WTC11 (cell line): ENCODE data around the gene FZD2.

Experiments
- NFYB ChIP-seq: sonication (generic); formaldehyde crosslinking; conservative IDR thresholded peaks from 2 replicates; pipeline ENCODE4 v1.8.0; 2022; ENCODE audit warnings: low read depth, missing genetic modification reagents
- NR3C1 ChIP-seq: sonication (generic); formaldehyde crosslinking; conservative IDR thresholded peaks from 2 replicates; pipeline ENCODE4 v1.8.1; 2023; ENCODE audit warnings: low read depth, mild to moderate bottlenecking, missing genetic modification reagents
- TEAD4 ChIP-seq: sonication (generic); formaldehyde crosslinking; IDR thresholded peaks from 2 replicates; pipeline ENCODE4 v1.8.0; 2022; ENCODE audit warnings: mild to moderate bottlenecking, missing genetic modification reagents
- ZNF263 ChIP-seq: sonication (generic); formaldehyde crosslinking; IDR thresholded peaks from 2 replicates; pipeline ENCODE4 v1.8.1; 2022; ENCODE audit warnings: low read depth, mild to moderate bottlenecking, moderate library complexity, missing genetic modification reagents
- TF ChIP-seq, protein P1 (sequence below): fragments of 200-600 bp; IDR thresholded peaks from 2 replicates; pipeline ENCODE4 v1.8.0; 2022; ENCODE audit warnings: antibody characterized with exemption
- TF ChIP-seq, protein P2 (sequence below): sonication (generic); formaldehyde crosslinking; IDR thresholded peaks from 2 replicates; pipeline ENCODE4 v1.8.1; 2023; ENCODE audit warnings: mild to moderate bottlenecking, missing genetic modification reagents
- TF ChIP-seq, protein P3 (sequence below): sonication (generic); formaldehyde crosslinking; IDR thresholded peaks from 2 replicates; pipeline ENCODE4 v1.8.0; 2023; ENCODE audit warnings: missing genetic modification reagents

DNA sequence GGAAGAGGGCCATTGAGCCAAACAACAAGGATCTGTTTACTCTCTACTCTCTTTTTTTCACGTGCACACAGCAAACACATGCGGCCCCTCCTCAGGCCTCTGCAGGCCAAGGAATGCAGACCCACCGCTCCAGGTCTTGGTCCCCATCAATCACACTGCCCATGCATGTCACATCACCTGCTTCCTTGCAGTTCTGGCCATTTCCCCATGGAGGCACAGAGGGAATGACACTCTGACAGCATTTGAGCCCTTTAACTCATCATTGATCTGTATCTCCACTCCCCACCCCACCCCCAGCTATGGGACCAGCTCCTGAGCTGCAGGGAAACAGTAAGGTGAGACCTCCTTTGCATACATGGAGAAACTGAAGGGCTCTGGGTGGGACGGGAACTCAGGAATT, 53.0 kb downstream of the FZD2 start:
- TF ChIP-seq, protein P1, sequence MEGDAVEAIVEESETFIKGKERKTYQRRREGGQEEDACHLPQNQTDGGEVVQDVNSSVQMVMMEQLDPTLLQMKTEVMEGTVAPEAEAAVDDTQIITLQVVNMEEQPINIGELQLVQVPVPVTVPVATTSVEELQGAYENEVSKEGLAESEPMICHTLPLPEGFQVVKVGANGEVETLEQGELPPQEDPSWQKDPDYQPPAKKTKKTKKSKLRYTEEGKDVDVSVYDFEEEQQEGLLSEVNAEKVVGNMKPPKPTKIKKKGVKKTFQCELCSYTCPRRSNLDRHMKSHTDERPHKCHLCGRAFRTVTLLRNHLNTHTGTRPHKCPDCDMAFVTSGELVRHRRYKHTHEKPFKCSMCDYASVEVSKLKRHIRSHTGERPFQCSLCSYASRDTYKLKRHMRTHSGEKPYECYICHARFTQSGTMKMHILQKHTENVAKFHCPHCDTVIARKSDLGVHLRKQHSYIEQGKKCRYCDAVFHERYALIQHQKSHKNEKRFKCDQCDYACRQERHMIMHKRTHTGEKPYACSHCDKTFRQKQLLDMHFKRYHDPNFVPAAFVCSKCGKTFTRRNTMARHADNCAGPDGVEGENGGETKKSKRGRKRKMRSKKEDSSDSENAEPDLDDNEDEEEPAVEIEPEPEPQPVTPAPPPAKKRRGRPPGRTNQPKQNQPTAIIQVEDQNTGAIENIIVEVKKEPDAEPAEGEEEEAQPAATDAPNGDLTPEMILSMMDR: no peak
- no peak for TF ChIP-seq NR3C1 (CRISPR knock-in tag)
- TF ChIP-seq NFYB (CRISPR knock-in tag): no peak
- TF ChIP-seq, protein P2, sequence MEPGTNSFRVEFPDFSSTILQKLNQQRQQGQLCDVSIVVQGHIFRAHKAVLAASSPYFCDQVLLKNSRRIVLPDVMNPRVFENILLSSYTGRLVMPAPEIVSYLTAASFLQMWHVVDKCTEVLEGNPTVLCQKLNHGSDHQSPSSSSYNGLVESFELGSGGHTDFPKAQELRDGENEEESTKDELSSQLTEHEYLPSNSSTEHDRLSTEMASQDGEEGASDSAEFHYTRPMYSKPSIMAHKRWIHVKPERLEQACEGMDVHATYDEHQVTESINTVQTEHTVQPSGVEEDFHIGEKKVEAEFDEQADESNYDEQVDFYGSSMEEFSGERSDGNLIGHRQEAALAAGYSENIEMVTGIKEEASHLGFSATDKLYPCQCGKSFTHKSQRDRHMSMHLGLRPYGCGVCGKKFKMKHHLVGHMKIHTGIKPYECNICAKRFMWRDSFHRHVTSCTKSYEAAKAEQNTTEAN (CRISPR knock-in tag): no peak
- no peak for TF ChIP-seq TEAD4 (CRISPR knock-in tag)
- TF ChIP-seq, protein P3, sequence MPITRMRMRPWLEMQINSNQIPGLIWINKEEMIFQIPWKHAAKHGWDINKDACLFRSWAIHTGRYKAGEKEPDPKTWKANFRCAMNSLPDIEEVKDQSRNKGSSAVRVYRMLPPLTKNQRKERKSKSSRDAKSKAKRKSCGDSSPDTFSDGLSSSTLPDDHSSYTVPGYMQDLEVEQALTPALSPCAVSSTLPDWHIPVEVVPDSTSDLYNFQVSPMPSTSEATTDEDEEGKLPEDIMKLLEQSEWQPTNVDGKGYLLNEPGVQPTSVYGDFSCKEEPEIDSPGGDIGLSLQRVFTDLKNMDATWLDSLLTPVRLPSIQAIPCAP (CRISPR knock-in tag): no peak
- TF ChIP-seq ZNF263 (CRISPR knock-in tag): no peak
